Measurements from ENCODE around the gene SPEM3. TPM values are rescaled to one million over a fixed set of nuclear protein-coding genes. Genes with fewer than 3 reads are reported as not detected.
A peak's percentile ranks its signal among the peaks of the same experiment; 100 is the strongest.

SPEM3 gene
- polyA plus RNA-seq, 4 donors = not detected

GRCh38 chr17:7419819-7420610 is 8.6 kb upstream of the SPEM3 start, which contains the start of gene SPEM1:
TSS of gene SPEM1 (plus strand) at chr17:7420324. CDS start at chr17:7420385, 61 bp downstream.
- DNase-seq (ENCODE audit: low read depth in 4 of 4, low spot score in 3 of 4) = no peak

DNA sequence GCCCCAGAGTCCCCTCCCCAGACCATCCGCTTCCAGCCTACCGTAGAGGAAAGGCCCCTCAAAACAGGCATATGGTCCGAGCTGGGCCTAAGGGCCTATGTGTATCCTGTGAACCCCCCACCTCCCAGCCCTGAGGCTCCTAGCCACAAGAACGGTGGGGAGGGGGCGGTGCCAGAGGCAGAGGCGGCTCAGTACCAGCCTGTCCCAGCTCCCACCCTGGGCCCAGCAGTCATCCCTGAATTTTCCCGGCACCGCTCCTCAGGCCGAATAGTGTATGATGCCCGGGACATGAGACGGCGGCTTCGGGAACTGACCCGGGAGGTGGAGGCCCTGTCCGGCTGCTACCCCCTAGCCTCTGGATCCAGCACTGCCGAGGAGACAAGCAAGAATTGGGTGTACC is 7.5 kb upstream of the SPEM3 start:
- DNase-seq (ENCODE audit: low read depth in 4 of 4, low spot score in 3 of 4) = no peak

DNA sequence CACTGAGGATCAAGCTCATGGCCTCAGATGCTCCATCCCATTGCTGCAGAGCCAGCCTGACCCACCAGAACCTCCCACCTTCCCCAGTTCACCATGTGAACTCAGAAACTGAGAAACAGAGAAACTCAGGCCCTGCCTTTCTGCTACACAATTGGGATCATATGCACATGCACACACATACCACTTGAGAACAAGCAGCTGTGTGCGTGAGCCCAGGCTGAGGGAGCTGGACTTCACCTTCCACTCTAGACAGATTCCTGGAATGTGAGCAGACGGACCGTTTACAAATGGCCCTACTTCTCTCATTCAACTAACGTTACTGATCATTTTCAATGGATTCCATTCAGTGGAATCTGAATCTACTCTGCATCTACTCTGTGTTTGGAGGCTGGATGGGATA is 5.0 kb upstream of the SPEM3 start:
- no peak for DNase-seq (ENCODE audit: low read depth in 4 of 4, low spot score in 3 of 4)

GRCh38 chr17:7425316-7425715 is 3.3 kb upstream of the SPEM3 start, which contains the start of gene SPEM2:
TSS of gene SPEM2 (plus strand) at chr17:7425616. CDS start at chr17:7425689, 73 bp downstream.
- no peak for DNase-seq (ENCODE audit: low read depth in 4 of 4, low spot score in 3 of 4)

DNA sequence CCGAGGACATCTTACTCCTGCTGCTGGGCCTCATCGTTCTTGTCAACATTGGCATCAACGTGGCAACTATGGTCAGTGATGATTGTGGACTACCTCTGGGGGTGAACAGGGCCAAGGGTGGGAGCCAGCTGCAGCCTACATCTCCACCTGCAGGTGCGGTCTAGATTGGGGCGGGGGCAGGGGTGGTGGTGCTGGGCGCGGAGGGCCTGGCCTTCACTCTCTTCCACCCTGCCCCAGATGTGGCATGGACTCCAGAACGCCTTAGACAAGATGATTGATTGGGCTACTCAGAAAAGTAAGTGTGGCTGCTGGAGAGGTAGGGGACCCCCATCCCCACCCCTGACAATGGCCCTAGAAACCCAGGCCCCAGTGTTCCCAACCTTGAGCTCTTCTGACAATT is 2.9 kb upstream of the SPEM3 start:
- DNase-seq (ENCODE audit: low read depth in 4 of 4, low spot score in 3 of 4) = no peak

DNA sequence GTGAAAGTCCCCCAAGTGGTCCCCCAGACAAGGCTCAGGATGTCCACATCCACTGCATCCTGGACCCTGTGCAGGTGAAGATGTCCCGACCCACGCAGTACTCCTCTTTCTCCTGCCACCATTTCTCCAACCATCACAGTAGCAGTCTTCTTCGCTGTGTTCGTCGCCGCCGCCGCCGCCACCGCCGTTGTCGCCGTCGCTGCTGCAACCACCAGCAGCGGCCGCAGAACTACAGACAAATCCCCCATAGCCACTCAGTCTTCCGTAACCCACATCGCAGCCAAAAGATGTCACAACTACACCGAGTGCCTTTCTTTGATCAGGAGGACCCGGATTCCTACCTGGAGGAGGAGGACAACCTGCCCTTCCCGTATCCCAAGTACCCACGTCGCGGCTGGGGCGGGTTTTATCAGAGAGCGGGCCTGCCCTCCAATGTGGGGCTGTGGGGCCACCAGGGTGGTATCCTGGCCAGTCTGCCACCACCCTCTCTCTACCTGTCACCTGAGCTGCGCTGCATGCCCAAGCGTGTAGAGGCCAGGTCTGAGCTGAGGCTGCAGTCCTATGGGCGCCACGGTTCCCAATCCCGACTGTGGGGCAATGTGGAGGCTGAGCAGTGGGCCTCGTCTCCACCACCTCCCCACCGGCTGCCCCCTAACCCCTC is 2.3 kb upstream of the SPEM3 start:
- DNase-seq (ENCODE audit: low read depth in 4 of 4, low spot score in 3 of 4) = no peak

GRCh38 chr17:7426896-7427489 is 1.7 kb upstream of the SPEM3 start:
- DNase-seq (ENCODE audit: low read depth in 4 of 4, low spot score in 3 of 4) = no peak

DNA sequence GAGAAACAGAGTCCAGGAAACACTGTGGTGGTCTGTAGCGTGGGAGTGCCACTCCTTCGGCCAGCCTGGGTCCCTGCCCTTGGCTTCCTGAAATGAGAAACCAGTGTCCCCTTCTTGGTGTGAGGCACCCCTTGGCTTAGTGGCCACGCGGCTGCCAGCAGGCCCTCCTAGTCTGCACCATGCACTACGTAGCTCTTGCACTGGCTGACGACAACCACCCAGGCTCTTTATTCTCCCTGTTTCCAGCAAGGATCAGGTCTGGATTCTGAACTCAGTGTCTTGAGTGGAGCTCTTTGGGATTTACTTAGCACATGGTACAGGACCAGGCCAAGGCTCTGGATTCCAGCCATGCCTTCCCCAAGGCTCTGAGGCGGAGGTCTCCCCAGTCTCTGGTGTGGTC is 1.1 kb upstream of the SPEM3 start:
- DNase-seq (ENCODE audit: low read depth in 4 of 4, low spot score in 3 of 4) = no peak

DNA sequence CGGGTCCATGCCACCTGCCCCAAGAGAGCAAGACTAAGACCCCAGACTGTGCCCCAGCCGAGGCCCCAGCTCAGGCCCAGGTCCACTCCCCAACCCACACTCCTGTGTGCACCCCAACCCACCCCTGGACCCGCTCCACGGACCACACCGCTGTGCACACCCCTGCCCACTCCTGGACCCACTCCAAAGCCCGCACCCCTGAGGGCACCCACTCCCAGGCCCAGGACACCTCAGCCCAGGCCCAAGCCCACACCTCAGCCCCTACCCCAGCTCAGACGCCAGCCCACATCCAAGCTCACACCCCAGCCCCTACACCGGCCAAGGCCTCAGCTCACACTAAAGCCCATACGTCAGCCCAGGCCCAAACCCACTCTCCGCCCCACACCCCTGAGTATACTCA is 1.1 kb downstream of the SPEM3 start:
- DNase-seq (ENCODE audit: low read depth in 4 of 4, low spot score in 3 of 4) = no peak

DNA sequence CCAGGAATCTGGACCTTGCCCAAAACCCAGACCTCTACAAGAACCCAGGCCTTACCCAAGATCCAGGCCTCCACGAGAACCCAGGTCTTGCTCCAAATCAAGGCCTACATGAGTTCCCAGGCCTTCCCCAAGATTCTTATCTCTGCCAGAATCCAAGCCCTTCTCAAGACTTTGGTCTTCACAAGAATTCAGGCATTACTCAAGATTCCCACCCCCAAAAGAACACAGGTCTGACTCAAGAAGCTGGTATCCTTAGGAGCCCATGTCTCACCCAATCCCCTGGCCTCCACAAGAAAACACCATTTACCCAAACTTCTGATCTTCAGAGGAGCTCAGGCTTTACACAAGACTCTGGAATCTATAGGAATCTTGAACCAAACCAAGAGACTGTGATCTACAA is 2.6 kb downstream of the SPEM3 start:
- DNase-seq (ENCODE audit: low read depth in 4 of 4, low spot score in 3 of 4) = no peak

DNA sequence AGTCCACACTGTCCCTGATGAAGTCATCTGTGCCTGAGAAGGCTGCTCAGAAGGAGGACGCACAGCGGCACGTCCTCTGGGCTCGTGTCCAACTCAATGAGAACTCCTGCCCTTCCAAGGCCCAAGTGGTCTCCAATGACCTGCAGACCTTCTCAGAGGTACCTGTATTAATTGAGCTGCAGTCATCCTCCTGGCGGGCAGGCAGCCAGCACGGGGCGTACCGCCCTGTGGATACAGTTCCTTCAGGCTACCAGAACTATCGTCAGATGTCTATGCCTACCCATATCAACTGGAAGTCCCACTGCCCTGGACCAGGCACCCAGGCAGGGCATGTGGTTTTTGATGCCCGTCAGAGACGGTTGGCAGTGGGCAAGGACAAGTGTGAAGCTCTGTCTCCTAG is 3.6 kb downstream of the SPEM3 start:
- DNase-seq (ENCODE audit: low read depth in 4 of 4, low spot score in 3 of 4) = no peak

DNA sequence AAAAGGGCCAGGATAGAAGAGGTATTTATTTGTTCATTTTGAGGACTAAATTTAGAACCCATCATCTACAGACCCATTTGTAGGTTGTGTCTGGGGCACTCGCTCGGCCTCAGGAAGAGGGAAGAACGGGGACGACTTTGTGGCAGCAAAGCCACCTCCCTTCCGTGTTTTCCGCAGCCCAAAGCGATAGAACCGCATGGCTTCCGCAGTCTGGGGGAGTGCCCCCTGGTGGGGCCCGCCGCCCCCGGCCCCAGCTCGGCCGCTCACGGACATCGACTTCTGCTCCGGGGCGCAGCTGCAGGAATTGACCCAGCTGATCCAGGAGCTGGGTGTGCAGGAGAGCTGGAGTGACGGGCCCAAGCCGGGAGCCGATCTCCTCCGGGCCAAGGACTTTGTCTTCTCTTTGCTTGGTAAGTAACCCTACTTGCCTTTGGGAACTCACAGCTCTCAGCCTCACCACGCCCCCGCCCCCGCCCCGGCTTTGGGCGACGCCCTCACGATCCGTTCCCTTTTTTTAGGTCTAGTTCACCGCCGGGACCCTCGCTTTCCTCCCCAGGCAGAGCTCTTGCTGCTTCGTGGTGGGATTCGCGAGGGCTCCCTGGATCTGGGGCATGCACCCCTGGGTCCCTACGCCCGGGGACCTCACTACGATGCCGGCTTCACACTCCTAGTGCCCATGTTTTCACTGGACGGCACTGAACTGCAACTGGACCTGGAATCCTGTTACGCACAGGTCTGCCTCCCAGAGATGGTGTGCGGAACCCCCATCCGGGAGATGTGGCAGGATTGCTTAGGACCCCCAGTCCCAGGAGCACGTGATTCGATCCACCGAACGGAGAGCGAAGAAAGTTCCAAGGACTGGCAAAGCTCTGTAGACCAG is 7.3 kb downstream of the SPEM3 start:
- peak in 1 of 4 donors; percentile 9 for DNase-seq (ENCODE audit: low read depth in 4 of 4, low spot score in 3 of 4)

DNA sequence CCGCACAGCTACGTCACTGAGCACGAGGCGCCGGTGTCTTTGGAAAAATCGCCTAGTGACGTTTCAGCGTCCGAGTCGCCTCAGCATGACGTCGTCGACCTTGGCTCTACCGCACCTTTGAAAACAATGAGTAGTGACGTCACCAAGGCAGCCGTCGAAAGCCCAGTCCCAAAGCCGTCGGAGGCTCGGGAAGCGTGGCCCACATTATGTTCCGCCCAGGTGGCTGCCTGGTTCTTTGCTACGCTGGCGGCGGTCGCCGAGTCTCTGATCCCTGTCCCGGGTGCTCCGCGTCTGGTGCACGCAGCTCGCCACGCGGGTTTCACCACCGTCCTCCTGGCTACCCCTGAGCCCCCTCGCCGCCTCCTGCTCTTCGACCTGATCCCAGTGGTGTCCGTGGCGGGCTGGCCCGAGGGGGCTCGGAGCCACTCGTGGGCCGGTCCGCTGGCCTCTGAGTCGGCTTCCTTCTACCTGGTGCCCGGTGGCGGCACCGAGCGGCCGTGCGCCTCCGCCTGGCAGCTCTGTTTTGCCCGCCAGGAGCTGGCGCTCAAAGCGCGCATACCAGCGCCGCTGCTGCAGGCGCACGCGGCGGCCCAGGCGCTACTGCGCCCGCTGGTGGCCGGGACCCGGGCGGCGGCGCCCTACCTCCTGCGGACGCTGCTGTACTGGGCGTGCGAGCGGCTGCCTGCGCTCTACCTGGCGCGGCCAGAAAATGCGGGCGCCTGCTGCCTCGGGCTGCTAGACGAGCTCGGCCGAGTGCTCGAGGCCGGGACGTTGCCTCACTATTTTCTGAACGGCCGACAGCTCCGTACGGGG is 8.1 kb downstream of the SPEM3 start:
- peak in 1 of 4 donors; percentile 71 for DNase-seq (ENCODE audit: low read depth in 4 of 4, low spot score in 3 of 4)

DNA sequence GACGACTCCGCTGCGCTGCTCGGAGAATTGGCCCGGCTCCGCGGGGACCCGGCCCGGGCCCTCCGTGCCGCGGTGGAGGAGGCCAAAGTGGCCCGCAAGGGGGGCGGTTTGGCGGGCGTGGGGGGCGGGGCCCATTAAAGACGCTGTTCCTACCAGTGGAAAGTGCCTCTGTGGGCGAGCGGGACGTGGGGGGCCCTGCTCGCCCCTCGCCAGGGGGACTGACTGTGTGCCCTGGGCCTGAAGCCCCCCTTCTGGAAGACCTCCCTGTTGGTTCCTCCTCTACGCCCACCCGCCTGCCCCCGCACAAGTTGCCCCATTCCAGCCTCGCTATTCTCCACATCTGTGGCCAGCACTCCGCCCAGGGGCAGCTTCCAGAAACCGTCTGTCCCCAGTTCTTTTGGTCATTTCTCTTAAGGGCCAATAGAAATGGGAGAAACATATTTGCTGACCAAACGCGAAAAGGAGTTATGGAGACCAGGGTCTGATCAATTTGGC is 8.8 kb downstream of the SPEM3 start:
- no peak for DNase-seq (ENCODE audit: low read depth in 4 of 4, low spot score in 3 of 4)

DNA sequence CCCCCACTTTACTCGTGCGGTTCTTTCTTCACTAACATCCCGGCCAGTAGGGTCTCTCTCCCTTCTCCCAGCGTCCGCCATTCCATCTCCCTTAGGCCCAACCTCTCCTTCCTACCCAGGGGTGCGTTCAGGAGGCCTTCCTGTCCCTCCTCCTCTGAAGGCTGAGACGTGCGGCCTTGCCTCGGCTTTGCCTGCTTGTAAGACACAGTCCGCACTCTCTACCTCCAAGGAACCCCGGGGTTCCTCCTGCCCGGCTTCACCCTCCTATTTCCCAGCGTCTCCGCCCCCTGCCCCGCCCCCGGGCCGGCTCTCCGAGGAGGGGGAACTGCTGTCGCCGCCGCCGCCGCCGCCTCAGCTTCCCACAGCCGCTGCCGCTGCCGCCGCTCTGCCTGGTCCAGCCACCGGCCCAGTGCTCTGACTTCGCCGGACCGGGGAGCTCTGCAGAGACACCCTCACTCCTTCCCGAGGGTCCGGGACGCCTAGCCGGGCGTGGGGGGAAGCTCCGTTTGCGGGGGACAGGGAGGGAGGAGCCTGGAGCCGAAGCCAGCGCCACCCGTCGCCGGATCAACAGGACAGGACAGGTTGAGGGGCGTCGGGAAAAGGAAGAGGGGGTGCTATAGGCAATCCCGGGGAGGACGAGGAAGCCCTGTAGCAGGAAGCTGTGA is 9.4 kb downstream of the SPEM3 start:
- DNase-seq (ENCODE audit: low read depth in 4 of 4, low spot score in 3 of 4) = peak in 1 of 4 donors; percentile 24

- no peak for DNase-seq (ENCODE audit: low read depth in 4 of 4, low spot score in 3 of 4)
Observed at GRCh38 chr17:7438656-7439460, 10.2 kb downstream of the SPEM3 start.

DNA sequence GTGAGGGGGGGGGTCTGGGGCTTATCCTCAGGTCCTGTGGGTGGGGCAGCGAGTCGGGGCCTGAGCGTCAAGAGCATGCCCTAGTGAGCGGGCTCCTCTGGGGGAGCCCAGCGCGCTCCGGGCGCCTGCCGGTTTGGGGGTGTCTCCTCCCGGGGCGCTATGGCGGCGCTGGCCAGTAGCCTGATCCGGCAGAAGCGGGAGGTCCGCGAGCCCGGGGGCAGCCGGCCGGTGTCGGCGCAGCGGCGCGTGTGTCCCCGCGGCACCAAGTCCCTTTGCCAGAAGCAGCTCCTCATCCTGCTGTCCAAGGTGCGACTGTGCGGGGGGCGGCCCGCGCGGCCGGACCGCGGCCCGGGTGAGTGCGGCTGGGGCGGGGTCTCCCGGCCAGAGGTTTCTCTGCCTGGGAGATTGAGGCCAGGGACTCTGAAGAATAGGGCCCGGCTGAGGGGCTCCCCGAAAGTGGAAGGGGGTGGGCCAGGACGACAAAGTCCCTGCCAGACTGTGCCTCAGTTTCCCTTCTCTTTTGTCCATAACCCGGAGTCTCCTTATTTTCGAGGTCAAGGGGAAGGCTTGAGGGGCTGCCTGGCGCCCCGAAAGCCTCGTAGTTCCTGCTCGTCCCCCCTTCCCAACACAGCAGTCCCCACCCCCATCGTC is 10.9 kb downstream of the SPEM3 start, which contains the start of gene FGF11:
Gene FGF11 (plus strand): TSS at position 51 of the 651 bp plus-strand sequence. CDS start 109 bp downstream, at position 160.
- no peak for DNase-seq (ENCODE audit: low read depth in 4 of 4, low spot score in 3 of 4)
